ENCODE results near the gene ZIC5. TPM values are rescaled to one million over a fixed set of nuclear protein-coding genes. Genes with fewer than 3 reads are reported as not detected.

ZIC5 gene
- total RNA-seq, 1 donor from 2014 or later = not detected

GRCh38 chr13:99969453-99969918, 2.1 kb downstream of the ZIC5 start:
- Histone ChIP-seq H3K4me3 (ENCODE audit: low read depth, low read length) (no peak overlapping the region), H3K36me3 (ENCODE audit: control insufficient read depth, insufficient read depth, low read length) (no peaks in the 10 kb centered on the region), H3K27me3 (ENCODE audit: control insufficient read depth, insufficient read depth, low read length) (peaks cover 72% of the 10 kb centered on the region)
- DNase-seq (ENCODE audit: low read depth) = no peak
- no peak for TF ChIP-seq CTCF (IDR thresholded peaks at IDR 0.05; ENCODE audit: insufficient read depth, low read length, poor library complexity, severe bottlenecking)

- Histone ChIP-seq H3K4me3 (ENCODE audit: low read depth, low read length) (no peak overlapping the region), H3K36me3 (ENCODE audit: control insufficient read depth, insufficient read depth, low read length) (no peaks in the 10 kb centered on the region), H3K27me3 (ENCODE audit: control insufficient read depth, insufficient read depth, low read length) (peaks cover 72% of the 10 kb centered on the region)
- DNase-seq (ENCODE audit: low read depth) = no peak
- TF ChIP-seq CTCF (IDR thresholded peaks at IDR 0.05; ENCODE audit: insufficient read depth, low read length, poor library complexity, severe bottlenecking) = no peak
Measured at GRCh38 chr13:99968521-99969452, 2.8 kb downstream of the ZIC5 start.

GRCh38 chr13:99967869-99968520, 3.6 kb downstream of the ZIC5 start:
- DNase-seq (ENCODE audit: low read depth) = no peak
- Histone ChIP-seq H3K27me3 (ENCODE audit: control insufficient read depth, insufficient read depth, low read length) (peaks cover 68% of the 10 kb centered on the region), H3K36me3 (ENCODE audit: control insufficient read depth, insufficient read depth, low read length) (no peaks in the 10 kb centered on the region), H3K4me3 (ENCODE audit: low read depth, low read length) (no peak overlapping the region)
- no peak for TF ChIP-seq CTCF (IDR thresholded peaks at IDR 0.05; ENCODE audit: insufficient read depth, low read length, poor library complexity, severe bottlenecking)

- no peaks in the 10 kb centered on the region for H3K36me3 ChIP-seq (ENCODE audit: control insufficient read depth, insufficient read depth, low read length)
- H3K27me3 ChIP-seq (ENCODE audit: control insufficient read depth, insufficient read depth, low read length) = peaks cover 66% of the 10 kb centered on the region
- no peak for DNase-seq (ENCODE audit: low read depth)
- TF ChIP-seq CTCF (IDR thresholded peaks at IDR 0.05; ENCODE audit: insufficient read depth, low read length, poor library complexity, severe bottlenecking) = no peak
- H3K4me3 ChIP-seq (ENCODE audit: low read depth, low read length) = no peak overlapping the region
Measured at GRCh38 chr13:99967498-99967868, 4.1 kb downstream of the ZIC5 start.

- no peak for TF ChIP-seq CTCF (IDR thresholded peaks at IDR 0.05; ENCODE audit: insufficient read depth, low read length, poor library complexity, severe bottlenecking)
Measured at GRCh38 chr13:99966064-99966805, 5.3 kb downstream of the ZIC5 start.

More at GRCh38 chr13:99966064-99966805, 5.3 kb downstream of the ZIC5 start:
- Histone ChIP-seq H3K27me3 (ENCODE audit: control insufficient read depth, insufficient read depth, low read length) (peaks cover 62% of the 10 kb centered on the region), H3K4me3 (ENCODE audit: low read depth, low read length) (no peak overlapping the region), H3K36me3 (ENCODE audit: control insufficient read depth, insufficient read depth, low read length) (no peaks in the 10 kb centered on the region)
- DNase-seq (ENCODE audit: low read depth) = no peak
